Fibroblast of the aortic adventitia (primary cell): ENCODE data around the gene GPR176. TPM values are rescaled to one million over a fixed set of nuclear protein-coding genes. Genes with fewer than 3 reads are reported as not detected.
A peak's percentile ranks its signal among the peaks of the same experiment; 100 is the strongest.

Experiments used
- DNase-seq: peaks from one replicate; pipeline ENCODE4 v3.0.0-alpha.2; 2010; ENCODE audit warnings: low read depth
- H3K4me3 ChIP-seq: 2 replicates; pipeline ENCODE4 v1.5.1; 2011; ENCODE audit warnings: low read depth, mild to moderate bottlenecking, control low read depth, low read length, moderate library complexity
- CTCF ChIP-seq: IDR thresholded peaks from 2 replicates; pipeline ENCODE4 v1.5.1; 2011; ENCODE audit warnings: mild to moderate bottlenecking, low read length, control low read depth, inconsistent platforms; ENCODE audit not compliant: insufficient read depth
- total RNA-seq: library from RNA; depleted of rRNA; stranded (reverse); fragments of >200 nt; gene quantifications from 2 replicates; pipeline ENCODE4 v1.2.3, GENCODE V29; 2012; ENCODE audit warnings: low replicate concordance

Gene GPR176
- total RNA-seq, 1 donor = 160 TPM

GRCh38 chr15:39960411-39960810, 40.3 kb upstream of the GPR176 start:
- DNase-seq = no peak
- H3K4me3 ChIP-seq = no peak overlapping the region
- no peak for TF ChIP-seq CTCF

GRCh38 chr15:39959411-39959810, 39.3 kb upstream of the GPR176 start:
- DNase-seq = peak; percentile 49
- no peak for TF ChIP-seq CTCF
- H3K4me3 ChIP-seq = no peak overlapping the region

DNA sequence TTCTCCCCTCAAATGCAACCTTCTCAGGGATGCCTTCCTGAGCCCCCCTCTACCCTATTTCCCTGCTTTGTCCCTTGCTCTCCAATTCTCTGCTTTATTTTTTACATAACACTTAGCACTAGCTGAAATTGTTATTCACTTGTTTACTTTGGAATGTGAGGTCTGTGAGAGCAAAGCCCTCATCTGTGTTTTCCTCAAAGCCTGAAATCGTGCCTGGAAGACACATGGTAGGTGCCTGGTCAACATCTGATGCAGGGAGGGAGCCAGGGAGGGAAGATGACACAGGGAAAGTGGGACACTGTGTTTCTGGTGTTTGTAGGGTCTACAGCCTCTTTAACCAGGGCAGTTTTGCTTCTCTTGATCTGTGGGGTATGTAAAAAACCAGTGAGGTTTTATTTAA, 37.4 kb upstream of the GPR176 start:
- DNase-seq = no peak
- TF ChIP-seq CTCF = no peak
- H3K4me3 ChIP-seq = no peak overlapping the region

GRCh38 chr15:39953521-39953920, 33.5 kb upstream of the GPR176 start:
- H3K4me3 ChIP-seq = no peak overlapping the region
- no peak for DNase-seq
- no peak for TF ChIP-seq CTCF

DNA sequence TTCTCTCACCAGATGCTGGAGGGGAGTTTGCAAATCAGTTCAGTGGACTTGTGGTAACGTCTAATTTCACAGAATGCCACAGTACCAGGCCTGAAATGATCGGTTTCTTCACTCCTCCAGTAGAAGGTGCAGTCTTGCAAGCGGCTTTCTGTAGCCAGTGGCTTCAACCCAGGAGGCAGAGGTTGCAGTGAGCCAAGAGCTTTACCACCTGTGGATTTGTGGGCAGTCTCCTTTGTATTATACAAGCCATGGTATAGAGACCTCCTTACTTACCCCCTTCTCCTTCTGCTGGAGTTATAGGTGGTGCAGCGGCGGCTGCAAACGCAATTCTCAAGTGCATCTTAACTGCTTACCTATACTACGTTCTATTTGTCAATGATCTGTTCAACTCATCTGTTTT, 31.5 kb upstream of the GPR176 start:
- no peak for TF ChIP-seq CTCF
- H3K4me3 ChIP-seq = no peak overlapping the region
- DNase-seq = no peak

- TF ChIP-seq CTCF = no peak
- DNase-seq = no peak
- H3K4me3 ChIP-seq = no peak overlapping the region
Observed at GRCh38 chr15:39948817-39949216, 28.8 kb upstream of the GPR176 start.

DNA sequence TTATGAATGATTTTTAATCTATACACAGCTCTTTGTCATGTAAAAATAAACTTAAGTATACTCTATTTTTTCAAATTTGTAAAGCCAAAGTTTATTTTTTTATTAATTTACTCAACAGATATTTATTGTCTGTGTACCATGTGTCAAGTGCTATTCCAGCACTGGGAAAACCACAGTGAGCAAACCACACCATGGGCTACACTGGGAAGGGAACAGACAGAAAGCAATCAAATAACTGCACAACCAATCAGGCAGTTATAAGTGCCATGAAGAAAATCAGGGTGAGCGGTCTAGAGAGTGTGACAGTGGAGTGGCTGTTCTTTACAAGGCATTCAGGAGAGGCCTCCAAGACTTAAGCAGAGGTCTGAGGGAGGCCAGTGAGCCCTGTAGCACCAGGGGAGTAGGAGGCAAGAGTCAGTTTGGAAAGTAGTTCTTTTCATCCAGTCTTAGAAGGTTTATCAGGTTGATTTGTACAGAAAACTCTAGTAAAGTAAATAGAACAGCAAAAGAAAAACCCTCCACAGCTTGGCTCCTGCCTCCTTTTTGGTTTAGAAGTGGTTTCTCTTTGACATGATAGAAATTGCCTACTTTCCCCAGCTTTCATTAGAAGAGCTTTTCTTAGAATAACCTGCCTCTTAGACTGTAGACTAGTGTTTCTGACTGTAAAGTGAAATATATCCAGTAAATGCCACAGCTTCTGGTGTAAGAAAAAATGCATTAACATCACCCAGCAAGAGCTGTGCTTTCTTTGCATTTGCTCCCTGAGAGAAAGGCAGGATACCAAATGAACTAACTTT, 27.5 kb upstream of the GPR176 start:
- no peak overlapping the region for H3K4me3 ChIP-seq
- no peak for TF ChIP-seq CTCF
- no peak for DNase-seq
